Activated T-helper 1 cell treated with Interleukin-2 at 50 U/mL for 16 hours (primary cell): ENCODE data around the gene SATB2.

Experiments used
- DNase-seq: peaks from one replicate; pipeline ENCODE4 v3.0.0-alpha.2; 2020; ENCODE audit warnings: low read depth

Gene SATB2

GRCh38 chr2:199257261-199258224 is 200.2 kb downstream of the SATB2 start:
- DNase-seq: no peak

DNA sequence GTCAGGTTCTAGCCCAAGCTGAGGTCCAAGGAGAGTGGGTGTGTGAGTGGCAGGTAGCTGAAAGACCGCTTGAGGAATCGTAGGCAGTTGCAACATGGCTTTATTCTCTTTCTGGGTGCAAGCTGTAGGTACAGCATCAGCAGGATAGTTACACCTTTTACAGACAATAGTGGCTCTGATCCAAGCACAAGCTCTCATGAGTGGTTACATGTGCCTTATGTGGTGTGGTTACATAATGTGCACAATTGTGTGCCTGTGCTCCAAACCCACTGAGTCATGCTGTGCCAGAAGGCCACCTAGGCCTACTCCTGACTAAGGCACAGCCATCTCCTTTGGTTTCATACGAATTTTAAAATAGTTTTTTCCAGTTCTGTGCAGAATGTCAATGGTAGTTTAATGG is 227.6 kb downstream of the SATB2 start:
- no peak for DNase-seq

DNA sequence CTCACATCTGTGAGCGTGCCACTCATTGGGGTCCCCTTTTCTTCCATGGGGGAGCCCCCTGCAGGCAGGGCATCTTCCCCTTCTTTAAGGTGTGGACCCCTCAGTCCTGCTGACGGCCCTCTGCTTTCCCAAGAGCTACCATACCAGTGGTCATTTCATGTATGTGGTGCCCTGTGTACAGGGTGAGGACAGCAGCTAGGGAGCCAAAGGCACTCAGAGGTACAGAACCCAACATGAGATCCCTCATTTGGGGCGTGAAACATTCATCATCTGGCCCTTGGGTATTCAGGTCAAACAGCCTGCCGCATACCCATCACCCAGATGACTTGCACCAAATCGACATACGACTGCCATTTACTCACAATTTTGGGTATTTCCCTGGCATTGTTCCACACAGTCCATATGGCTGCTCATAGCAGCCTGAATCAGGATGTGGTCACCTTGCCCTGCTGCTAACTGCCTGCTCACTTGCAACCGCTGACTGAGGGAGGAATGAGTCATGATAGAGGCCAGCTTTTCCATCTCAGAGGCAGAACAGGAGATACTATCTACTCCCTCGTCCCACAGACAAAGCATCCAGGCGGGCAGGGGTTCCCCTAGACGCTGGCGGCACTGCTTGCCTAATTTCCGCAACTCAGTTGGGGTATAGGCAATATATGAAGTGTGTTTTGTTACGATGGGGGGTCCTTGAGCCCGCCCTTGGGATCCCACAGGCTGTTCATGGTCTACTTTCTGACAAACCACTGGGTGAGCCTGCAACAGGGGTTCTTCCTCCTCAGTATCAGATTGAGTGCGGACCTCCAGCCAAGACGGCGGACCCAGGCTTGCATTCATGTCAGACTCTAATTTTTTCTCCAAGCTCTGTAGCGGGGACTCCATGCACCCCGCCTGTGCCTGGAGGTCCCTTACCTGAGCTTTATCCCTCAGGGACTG is 228.6 kb downstream of the SATB2 start:
- no peak for DNase-seq

DNA sequence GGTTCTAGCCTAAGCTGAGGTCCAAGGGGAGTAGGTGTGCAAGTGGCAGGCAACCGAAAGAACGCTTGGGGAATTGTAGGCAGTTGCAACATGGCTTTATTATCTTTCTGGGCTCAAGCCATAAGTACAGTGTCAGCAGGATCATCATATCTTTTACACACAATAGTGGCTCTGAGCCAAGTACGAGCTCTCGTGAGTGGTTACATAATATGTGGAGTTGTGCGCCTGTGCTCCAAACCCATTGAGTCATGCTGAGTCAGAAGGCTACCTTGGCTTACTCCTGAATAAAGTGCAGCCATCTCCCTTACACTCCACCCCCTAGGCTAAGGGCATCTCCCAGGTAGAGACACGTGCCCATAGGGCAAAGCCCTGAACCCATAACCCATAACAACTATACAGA is 233.9 kb downstream of the SATB2 start:
- DNase-seq: no peak

- no peak for DNase-seq
Measured at GRCh38 chr2:199220920-199221319, 236.8 kb downstream of the SATB2 start.

- DNase-seq: no peak
Measured at GRCh38 chr2:199219551-199219950, 238.2 kb downstream of the SATB2 start.
